ENCODE measurements around the gene UPF2.
"Not testable (repeated sequence)": the region's sequence is repeated elsewhere in the genome, so short reads cannot be mapped to it uniquely, and the experiment has no call there.

The UPF2 gene, protein sequence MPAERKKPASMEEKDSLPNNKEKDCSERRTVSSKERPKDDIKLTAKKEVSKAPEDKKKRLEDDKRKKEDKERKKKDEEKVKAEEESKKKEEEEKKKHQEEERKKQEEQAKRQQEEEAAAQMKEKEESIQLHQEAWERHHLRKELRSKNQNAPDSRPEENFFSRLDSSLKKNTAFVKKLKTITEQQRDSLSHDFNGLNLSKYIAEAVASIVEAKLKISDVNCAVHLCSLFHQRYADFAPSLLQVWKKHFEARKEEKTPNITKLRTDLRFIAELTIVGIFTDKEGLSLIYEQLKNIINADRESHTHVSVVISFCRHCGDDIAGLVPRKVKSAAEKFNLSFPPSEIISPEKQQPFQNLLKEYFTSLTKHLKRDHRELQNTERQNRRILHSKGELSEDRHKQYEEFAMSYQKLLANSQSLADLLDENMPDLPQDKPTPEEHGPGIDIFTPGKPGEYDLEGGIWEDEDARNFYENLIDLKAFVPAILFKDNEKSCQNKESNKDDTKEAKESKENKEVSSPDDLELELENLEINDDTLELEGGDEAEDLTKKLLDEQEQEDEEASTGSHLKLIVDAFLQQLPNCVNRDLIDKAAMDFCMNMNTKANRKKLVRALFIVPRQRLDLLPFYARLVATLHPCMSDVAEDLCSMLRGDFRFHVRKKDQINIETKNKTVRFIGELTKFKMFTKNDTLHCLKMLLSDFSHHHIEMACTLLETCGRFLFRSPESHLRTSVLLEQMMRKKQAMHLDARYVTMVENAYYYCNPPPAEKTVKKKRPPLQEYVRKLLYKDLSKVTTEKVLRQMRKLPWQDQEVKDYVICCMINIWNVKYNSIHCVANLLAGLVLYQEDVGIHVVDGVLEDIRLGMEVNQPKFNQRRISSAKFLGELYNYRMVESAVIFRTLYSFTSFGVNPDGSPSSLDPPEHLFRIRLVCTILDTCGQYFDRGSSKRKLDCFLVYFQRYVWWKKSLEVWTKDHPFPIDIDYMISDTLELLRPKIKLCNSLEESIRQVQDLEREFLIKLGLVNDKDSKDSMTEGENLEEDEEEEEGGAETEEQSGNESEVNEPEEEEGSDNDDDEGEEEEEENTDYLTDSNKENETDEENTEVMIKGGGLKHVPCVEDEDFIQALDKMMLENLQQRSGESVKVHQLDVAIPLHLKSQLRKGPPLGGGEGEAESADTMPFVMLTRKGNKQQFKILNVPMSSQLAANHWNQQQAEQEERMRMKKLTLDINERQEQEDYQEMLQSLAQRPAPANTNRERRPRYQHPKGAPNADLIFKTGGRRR

GRCh38 chr10:12042797-12043651 lies at the start of gene UPF2:
Gene UPF2 (minus strand): TSS chr10:12042809. CDS start chr10:12035423, 7,386 bp downstream.
- DNase-seq = peak; percentile 97

- no peak for DNase-seq
Observed at GRCh38 chr10:12091421-12091820, 48.8 kb upstream of the UPF2 start.

GRCh38 chr10:12088919-12089318 lies 46.3 kb upstream of the UPF2 start:
- no peak for DNase-seq

DNA sequence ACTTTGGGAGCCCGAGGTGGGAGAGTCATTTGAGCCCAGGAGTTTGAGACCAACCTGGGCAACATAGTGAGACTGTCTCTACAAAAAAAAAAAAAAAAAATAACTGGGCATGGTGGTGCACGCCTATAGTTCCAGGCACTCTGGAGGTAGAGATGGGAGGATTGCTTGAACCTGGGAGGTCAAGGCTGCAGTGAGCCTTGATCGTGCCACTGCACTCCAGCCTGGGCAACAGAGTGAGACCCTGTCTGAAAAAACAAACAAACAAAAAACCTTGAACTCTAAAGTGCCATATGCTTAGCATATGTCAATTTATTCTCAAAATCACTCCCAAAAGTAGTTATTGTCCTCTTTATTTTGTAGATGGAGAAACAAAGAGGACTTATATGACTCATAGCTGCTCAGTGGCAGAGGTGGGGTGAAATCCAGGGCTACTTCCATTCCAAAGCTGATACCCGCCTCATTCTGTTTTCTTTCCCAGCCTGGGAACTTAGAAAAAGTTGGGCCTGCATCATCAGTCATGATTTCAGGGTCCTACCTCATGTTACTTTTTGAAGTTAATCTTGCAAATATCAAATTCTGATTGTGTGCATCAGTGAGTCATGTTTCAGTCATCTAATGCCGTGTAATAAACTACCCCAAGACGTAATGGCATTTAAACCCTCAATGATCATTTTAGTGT lies 39.4 kb upstream of the UPF2 start:
- no peak for DNase-seq

DNA sequence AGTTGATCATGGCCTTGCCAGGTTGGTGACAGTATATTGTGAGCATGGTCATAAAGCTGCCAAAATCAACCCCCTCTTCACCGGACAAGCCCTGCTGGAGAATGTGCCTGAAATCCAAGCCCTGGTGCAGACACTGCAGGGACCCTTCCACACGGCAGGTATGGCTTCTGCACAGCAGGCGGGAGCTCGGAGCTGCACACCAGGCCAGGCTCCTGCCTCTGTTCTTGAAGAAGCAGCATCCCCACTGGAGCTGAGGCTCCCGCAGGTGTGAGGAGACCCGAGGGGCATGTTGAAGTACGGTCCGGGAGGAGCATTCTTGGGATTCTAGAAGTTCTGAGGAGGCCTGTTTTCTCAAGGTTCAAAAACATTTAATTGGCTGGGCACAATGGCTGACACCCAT lies 38.9 kb upstream of the UPF2 start:
- DNase-seq = no peak

DNA sequence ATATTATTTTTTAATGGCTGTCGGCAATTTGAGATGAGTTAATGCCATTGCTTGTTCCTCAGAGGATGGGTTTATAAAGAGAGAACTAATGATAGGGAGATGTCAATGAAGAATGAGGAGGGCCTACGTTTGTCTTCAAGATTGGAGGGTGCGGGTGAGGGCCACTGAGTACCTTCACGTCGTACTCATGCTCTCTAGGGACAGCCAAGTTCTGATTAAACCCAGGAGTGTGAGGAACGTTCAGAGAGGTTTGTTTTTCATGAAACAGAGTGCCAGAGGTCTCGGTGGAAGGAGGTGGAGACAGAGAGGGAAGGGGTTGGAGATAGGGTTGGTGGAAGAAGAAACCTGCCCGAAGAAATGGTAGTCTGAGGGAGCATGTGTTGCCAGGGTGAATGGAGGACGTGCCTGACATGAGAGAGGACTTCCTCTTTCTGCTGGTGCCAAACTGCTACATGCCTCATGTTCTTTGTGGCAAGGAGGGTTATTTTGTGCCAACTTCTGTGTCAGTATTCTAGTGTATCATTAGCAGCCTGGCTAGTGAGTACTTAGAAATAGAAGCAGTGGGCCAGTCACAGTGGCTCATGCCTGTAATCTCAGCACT lies 35.1 kb upstream of the UPF2 start:
- no peak for DNase-seq

DNA sequence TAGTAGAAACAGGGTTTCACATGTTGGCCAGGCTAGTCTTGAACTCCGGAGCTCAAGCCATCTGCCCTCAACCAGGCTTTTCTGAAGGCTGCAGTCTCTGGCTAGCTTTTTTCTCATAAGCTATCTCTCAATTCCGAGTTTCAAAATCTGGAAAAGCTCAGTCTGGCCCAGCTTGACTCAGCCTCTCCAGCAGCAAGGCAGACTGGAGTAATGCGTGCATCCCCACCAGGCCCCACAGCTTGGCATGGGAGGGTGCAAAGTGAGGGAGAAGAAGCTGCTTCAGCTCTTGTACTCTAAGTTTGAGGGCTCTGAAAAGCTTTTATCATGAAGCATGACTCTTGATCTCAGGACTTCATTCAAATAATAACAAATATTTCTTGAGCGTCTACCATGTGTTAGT lies 30.9 kb upstream of the UPF2 start:
- no peak for DNase-seq

DNA sequence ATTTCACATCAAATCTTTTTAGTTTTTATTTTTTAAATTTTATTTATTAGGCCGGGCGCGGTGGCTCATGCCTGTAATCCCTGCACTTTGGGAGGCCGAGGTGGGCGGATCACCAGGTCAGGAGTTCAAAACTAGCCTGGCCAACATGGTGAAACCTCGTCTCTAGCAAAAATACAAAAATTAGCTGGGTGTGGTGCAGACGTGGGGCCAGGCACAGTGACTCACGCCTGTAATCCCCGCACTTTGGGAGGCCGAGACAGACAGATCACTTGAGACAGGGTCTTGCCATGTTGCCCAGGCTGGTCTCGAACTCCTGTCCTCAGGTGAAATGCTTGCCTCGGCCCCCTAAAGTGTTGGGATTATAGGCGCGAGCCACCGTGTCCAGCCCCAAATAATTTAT lies 28.8 kb upstream of the UPF2 start:
- DNase-seq = not testable (repeated sequence)

DNA sequence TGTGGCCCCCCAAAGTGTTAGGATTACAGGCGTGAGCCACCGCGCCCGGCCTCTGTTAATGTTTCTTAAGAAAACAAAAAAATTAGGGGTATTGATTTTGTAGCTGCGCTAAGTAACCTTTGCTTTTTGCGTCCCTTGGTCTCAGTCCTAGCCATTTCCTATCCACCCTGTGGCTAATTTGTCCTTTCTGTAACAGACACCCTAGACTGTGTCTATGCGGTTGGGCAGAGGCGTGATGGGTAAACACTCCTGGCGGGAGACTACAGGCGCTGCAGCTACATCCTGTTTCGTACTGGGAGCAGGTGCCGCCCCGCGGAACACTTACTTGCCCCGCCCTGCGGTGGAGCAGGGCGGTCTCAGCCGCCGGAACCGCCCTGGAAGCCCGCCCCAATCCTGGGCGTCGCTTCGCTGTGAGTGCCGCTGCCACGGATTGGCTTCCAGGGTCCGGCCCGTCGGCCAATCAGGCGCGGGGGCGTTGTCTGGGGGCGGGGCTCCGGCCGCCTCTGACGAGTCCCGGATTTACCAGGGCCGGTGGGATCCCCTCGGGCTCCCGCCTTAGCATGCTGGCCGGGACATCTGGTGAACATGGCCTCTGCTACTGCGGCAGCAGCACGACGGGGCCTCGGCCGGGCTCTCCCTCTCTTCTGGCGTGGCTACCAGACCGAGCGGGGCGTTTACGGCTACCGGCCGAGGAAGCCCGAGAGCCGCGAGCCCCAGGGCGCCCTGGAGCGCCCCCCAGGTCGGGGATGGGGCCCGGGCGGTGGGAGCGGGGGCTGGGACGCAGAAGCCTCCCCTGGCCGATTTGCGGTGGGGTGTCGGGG lies 26.1 kb upstream of the UPF2 start, which contains the start of gene DHTKD1:
DHTKD1 (plus strand) TSS at position 506 of the 821 bp plus-strand sequence; CDS start at position 586, 80 bp downstream.
- DNase-seq = peak; percentile 99

DNA sequence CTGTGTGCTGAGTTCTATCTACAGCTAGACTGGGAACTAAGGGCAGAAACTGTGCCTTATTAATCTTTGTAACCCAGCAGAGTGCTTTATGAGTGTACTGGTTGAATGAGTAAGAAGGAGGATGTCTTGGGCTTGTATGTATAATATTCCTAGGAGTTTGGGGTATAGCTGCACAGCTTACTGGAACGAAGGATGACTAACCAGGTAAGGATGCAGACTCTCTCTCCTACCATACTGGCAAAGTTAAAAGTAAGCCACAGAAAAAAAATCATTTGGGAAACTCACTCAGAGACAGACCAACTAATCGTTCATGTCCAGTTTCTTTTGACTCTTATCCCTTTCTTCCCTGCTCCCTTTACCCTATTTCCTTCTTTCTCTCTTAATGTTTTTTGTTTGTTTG lies 24.7 kb upstream of the UPF2 start:
- no peak for DNase-seq

- no peak for DNase-seq
Observed at GRCh38 chr10:12063483-12063818, 20.8 kb upstream of the UPF2 start.

GRCh38 chr10:12062754-12063482 lies 20.3 kb upstream of the UPF2 start:
- DNase-seq = no peak

- DNase-seq = no peak
Observed at GRCh38 chr10:12061124-12061523, 18.5 kb upstream of the UPF2 start.

- no peak for DNase-seq
Observed at GRCh38 chr10:12056748-12057147, 14.1 kb upstream of the UPF2 start.

- DNase-seq = no peak
Observed at GRCh38 chr10:12055732-12056131, 13.1 kb upstream of the UPF2 start.

DNA sequence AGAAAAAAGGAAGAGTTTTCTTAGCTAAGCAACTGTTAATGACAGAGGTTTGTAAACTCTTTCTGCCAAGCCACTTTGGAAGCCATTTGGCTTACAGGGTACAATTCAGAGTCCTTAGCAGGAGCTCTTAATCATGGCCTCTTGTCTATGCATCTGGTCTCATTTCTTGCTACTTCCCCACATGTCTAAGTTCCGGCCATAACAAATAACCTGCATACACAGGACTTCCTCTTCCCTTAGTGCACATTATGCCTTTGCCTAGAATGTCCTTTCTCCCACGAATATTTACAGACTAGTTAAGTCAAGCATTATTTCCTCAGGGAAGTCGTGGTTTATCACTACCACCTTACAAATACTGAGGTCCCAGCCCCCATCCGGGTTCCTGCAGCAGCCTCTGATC lies 8.6 kb upstream of the UPF2 start:
- no peak for DNase-seq

DNA sequence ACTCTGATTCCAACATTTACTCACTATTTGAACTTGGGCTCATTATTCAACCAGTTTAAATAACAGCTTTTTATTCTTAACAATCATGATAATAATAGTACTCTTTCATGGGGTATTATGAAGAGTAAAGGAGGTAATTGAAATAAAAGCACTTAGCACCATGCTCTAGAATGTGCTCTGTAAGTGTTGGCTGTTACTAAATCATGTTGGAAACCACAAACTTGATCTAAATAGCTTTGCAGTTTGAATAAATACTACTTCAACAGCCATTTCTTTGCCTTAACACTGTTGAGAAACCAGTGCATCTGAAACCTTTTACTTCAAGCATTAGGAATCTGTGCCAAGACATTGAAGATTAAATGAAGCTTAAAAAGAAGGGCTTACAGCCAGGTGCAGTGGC lies 7.9 kb upstream of the UPF2 start:
- DNase-seq = no peak

- DNase-seq = no peak
Observed at GRCh38 chr10:12048547-12048946, 5.9 kb upstream of the UPF2 start.

GRCh38 chr10:12045596-12045995 lies 3.0 kb upstream of the UPF2 start:
- no peak for DNase-seq

DNA sequence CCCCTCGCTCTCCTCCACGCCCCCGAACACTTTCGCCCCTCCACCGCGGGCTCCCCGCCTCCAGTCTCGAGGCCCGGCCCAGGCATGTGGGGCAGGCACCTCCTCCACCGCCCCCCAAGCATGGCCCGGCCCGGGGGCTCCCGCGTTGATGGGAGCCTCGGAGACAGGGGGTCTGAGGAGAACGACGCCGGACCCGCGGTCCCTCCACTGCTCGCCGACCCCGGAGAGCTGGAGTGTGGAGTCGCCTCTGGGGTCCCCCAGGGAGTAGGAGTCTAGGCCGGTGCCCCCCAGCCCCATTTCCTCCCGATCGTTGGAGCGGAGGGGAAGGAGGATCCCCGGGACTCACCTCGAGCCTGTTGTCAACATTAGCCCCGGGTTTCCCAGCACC lies 206 bp downstream of the UPF2 start:
- DNase-seq = peak; percentile 54

All from stimulated activated CD4-positive, alpha-beta T cell treated with anti-CD3 and anti-CD28 coated beads, Interleukin-4, amount 100 ng/mL, for 24 hours (primary cell).